K562 (cell line): Measurements from ENCODE around the gene CDKN2C. TPM values are rescaled to one million over a fixed set of nuclear protein-coding genes. Genes with fewer than 3 reads are reported as not detected.

Experiments
- ARHGAP35 ChIP-seq: fragments of 450-650 bp; IDR thresholded peaks from 2 replicates; pipeline ENCODE4 v1.6.1; 2018; ENCODE audit not compliant: partially characterized antibody
- CHCHD3 ChIP-seq: fragments of 250-450 bp; sonication (Bioruptor Pico); IDR thresholded peaks from 2 replicates; pipeline ENCODE4 v2.1.2; 2022; ENCODE audit warnings: mild to moderate bottlenecking
- GABPA ChIP-seq: fragments of 200-800 bp; sonication (Bioruptor generic); conservative IDR thresholded peaks from 2 replicates; pipeline ENCODE4 v1.6.1; 2016; ENCODE audit warnings: low read depth, missing genetic modification characterization, missing compliant biosample characterization
- PURB ChIP-seq: sonication (generic); formaldehyde crosslinking; IDR thresholded peaks from 2 replicates; pipeline ENCODE4 v1.9.0; 2021; ENCODE audit warnings: low read depth, mild to moderate bottlenecking, missing genetic modification reagents
- XRCC4 ChIP-seq: IDR thresholded peaks from one replicate; pipeline ENCODE4 v1.6.1; 2011; ENCODE audit not compliant: insufficient read depth, insufficient read length; ENCODE audit errors: extremely low read depth
- ZC3H11A ChIP-seq: IDR thresholded peaks from 2 replicates; pipeline ENCODE4 v1.6.1; 2012; ENCODE audit warnings: low read depth, low read length, improper control_type of control experiment
- ZFP30 ChIP-seq: fragments of 250-450 bp; sonication (Bioruptor Pico); IDR thresholded peaks from 2 replicates; pipeline ENCODE4 v1.8.0; 2022; ENCODE audit warnings: moderate library complexity, mild to moderate bottlenecking, inconsistent platforms, borderline replicate concordance
- ZNF3 ChIP-seq: fragments of 250-450 bp; sonication (Bioruptor Pico); IDR thresholded peaks from 2 replicates; pipeline ENCODE4 v1.5.0; 2021; ENCODE audit warnings: mild to moderate bottlenecking, moderate library complexity
- ZNF324 ChIP-seq: fragments of 250-450 bp; sonication (Bioruptor Pico); IDR thresholded peaks from 2 replicates; pipeline ENCODE4 v1.4.0; 2020; ENCODE audit warnings: mild to moderate bottlenecking
- ZNF764 ChIP-seq: fragments of 250-450 bp; sonication (Bioruptor Pico); IDR thresholded peaks from 2 replicates; pipeline ENCODE4 v1.4.0; 2020; ENCODE audit warnings: low read depth, mild to moderate bottlenecking, moderate library complexity
- ZNF77 ChIP-seq: fragments of 250-450 bp; sonication (Bioruptor Pico); IDR thresholded peaks from 2 replicates; pipeline ENCODE4 v1.5.0; 2020
- ZSCAN29 ChIP-seq: fragments of 450-650 bp; IDR thresholded peaks from 2 replicates; pipeline ENCODE4 v1.6.1; 2017
- polyA plus RNA-seq, 8 experiments: library from polyadenylated mRNA; depleted of rRNA in 4 of 8; stranded (reverse) in 5 of 8; unstranded in 3 of 8; fragments of >200 nt; fragmentation: Nextera tagmentation in 2 of 8; fragmentation: Illumina TruSeq in 1 of 8; extraction: Ambion mirVana in 2 of 8; extraction: Trizol in 1 of 8; gene quantifications; 2 replicates each; pipeline versions ENCODE4 v1.2.1 to v1.2.3, GENCODE V29; 2011 to 2014; ENCODE audit warnings: inconsistent platforms in 1 of 8, missing spikeins in 1 of 8
- total RNA-seq, 7 experiments: library from RNA; depleted of rRNA in 6 of 7; stranded (reverse); fragments of >200 nt in 6 of 7; fragmentation: Illumina TruSeq in 2 of 7; extraction: Trizol in 2 of 7; gene quantifications; 2 replicates each; pipeline versions ENCODE4 v1.2.1 to v1.2.3, GENCODE V29; 2011 to 2021; ENCODE audit warnings: low replicate concordance in 1 of 7
- TF ChIP-seq, protein P1 (sequence below): fragments of 250-450 bp; sonication (Bioruptor Pico); IDR thresholded peaks from 2 replicates; pipeline ENCODE4 v1.5.0; 2020; ENCODE audit warnings: mild to moderate bottlenecking, borderline replicate concordance
- TF ChIP-seq, protein P2 (sequence below): fragments of 450-650 bp; IDR thresholded peaks from 2 replicates; pipeline ENCODE4 v1.6.1; 2018; ENCODE audit warnings: mild to moderate bottlenecking, low read depth; ENCODE audit not compliant: partially characterized antibody
- TF ChIP-seq, protein P3 (sequence below), 2 experiments: fragments of 450-650 bp; formaldehyde crosslinking in 1 of 2; IDR thresholded peaks; 2 replicates each; pipeline versions ENCODE4 v1.4.0 to v1.6.1; 2014 to 2020; ENCODE audit warnings: mild to moderate bottlenecking in 2 of 2, borderline replicate concordance in 1 of 2, low read depth in 1 of 2

The CDKN2C gene
- total and polyA plus RNA-seq, 9 of the 15 experiments (the other 6 are each of a cell fraction or from before 2014, with no cell fraction given) = 11.9 to 74.3 (median 45.9) TPM

DNA sequence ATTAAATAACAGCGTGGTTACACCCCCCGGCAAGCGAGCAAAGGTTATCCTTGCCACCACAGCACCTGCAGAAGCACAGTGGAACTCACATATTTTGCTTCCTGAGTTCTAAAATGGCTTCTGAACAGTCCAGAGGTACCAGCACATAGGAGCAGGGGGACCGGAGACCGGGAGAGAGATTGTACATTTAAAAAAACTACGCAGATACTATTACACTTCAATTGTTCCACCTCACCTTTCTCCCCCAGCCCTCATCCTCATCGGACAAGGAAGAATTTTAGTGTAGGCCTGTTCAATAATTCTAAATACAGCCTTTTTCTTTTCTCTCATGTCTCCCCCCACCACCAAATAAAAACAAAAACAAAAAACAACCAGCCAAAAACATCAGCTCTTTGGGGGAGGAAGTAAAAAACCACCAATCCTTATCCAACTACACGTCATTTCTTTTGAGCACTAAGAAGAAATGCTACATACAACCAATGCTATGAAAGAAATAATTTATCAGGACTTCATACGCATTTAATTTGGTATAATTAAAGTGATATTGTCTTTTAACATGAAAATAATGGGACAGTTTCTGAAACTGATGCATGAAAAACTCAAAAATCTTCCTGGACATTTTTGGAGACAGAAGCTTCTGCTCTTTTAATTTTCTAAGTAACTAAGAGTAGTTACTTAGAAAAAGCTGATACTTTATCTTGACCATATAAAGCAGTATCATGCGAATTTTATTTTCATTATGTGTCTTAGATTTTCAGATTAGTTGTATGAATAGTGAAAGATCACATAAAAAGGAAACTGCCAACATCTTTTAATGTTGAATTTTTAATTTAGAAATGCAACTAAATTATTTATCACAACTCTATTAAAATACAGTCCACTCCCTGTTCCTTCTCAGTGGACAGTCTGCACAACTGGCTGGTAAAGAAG is 9.1 kb downstream of the CDKN2C start (continued):
- TF ChIP-seq, protein P1, sequence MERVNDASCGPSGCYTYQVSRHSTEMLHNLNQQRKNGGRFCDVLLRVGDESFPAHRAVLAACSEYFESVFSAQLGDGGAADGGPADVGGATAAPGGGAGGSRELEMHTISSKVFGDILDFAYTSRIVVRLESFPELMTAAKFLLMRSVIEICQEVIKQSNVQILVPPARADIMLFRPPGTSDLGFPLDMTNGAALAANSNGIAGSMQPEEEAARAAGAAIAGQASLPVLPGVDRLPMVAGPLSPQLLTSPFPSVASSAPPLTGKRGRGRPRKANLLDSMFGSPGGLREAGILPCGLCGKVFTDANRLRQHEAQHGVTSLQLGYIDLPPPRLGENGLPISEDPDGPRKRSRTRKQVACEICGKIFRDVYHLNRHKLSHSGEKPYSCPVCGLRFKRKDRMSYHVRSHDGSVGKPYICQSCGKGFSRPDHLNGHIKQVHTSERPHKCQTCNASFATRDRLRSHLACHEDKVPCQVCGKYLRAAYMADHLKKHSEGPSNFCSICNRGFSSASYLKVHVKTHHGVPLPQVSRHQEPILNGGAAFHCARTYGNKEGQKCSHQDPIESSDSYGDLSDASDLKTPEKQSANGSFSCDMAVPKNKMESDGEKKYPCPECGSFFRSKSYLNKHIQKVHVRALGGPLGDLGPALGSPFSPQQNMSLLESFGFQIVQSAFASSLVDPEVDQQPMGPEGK (CRISPR knock-in tag) = no peak
- TF ChIP-seq ARHGAP35 (no peak), ZNF764 (CRISPR knock-in tag) (no peak), ZSCAN29 (peak; percentile 39; the same call in 1 of the 2 replicates), GABPA (tag) (peak; percentile 15; the same call in 1 of the 2 replicates), ZFP30 (CRISPR knock-in tag) (no peak), ZNF77 (CRISPR knock-in tag) (no peak), CHCHD3 (no peak), PURB (CRISPR knock-in tag) (no peak), ZNF324 (CRISPR knock-in tag) (no peak), ZC3H11A (no peak), ZNF3 (no peak), XRCC4 (no peak)
- TF ChIP-seq, protein P2, sequence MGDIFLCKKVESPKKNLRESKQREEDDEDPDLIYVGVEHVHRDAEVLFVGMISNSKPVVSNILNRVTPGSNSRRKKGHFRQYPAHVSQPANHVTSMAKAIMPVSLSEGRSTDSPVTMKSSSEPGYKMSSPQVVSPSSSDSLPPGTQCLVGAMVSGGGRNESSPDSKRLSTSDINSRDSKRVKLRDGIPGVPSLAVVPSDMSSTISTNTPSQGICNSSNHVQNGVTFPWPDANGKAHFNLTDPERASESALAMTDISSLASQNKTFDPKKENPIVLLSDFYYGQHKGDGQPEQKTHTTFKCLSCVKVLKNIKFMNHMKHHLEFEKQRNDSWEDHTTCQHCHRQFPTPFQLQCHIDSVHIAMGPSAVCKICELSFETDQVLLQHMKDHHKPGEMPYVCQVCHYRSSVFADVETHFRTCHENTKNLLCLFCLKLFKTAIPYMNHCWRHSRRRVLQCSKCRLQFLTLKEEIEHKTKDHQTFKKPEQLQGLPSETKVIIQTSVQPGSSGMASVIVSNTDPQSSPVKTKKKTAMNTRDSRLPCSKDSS = no peak
- TF ChIP-seq, protein P3, sequence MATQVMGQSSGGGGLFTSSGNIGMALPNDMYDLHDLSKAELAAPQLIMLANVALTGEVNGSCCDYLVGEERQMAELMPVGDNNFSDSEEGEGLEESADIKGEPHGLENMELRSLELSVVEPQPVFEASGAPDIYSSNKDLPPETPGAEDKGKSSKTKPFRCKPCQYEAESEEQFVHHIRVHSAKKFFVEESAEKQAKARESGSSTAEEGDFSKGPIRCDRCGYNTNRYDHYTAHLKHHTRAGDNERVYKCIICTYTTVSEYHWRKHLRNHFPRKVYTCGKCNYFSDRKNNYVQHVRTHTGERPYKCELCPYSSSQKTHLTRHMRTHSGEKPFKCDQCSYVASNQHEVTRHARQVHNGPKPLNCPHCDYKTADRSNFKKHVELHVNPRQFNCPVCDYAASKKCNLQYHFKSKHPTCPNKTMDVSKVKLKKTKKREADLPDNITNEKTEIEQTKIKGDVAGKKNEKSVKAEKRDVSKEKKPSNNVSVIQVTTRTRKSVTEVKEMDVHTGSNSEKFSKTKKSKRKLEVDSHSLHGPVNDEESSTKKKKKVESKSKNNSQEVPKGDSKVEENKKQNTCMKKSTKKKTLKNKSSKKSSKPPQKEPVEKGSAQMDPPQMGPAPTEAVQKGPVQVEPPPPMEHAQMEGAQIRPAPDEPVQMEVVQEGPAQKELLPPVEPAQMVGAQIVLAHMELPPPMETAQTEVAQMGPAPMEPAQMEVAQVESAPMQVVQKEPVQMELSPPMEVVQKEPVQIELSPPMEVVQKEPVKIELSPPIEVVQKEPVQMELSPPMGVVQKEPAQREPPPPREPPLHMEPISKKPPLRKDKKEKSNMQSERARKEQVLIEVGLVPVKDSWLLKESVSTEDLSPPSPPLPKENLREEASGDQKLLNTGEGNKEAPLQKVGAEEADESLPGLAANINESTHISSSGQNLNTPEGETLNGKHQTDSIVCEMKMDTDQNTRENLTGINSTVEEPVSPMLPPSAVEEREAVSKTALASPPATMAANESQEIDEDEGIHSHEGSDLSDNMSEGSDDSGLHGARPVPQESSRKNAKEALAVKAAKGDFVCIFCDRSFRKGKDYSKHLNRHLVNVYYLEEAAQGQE (IDR thresholded peaks at IDR 0.05; ENCODE audit: borderline replicate concordance) = no peak
- TF ChIP-seq, protein P3 (CRISPR knock-in tag; IDR thresholded peaks at IDR 0.05; ENCODE audit: low read depth) = 0 out of 2 replicates have a peak, but pooled peaks have one; percentile 21
